ENCODE results near the gene DMTF1. TPM values are rescaled to one million over a fixed set of nuclear protein-coding genes. Genes with fewer than 3 reads are reported as not detected.
A peak's percentile ranks its signal among the peaks of the same experiment; 100 is the strongest.

DMTF1 gene
- total RNA-seq, 2 donors from 2014 or later = 129 to 152 TPM

DNA sequence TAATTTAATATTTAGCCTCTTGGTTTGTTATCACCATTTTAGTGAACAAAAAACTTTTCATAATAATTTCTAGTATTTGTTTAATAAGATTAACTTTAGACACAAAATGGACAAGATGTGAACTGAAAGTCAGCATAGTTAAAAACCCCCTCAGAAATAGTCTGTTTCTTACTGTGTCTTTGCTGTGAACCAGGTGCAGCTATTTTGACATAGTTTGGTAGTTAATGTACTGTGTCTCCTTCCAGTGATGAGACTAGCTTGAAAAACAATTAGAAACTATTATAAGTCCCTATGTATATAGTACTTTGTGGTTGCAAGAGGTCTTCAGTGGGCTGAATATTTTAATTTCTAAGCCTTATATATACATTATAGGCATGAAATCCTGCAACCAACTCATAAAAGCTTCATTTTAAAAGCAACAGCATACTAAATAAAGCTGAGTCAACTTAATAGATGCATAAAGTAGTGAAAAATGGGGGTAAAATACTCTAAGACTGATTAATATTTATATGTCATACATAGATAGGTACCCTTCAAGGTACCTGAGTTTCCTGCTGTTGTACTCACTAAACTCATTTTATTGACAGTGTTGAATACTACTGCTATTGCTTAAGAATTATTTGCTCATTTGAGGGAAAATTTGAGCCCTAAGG is 19.2 kb downstream of the DMTF1 start:
- TF ChIP-seq, protein P1, sequence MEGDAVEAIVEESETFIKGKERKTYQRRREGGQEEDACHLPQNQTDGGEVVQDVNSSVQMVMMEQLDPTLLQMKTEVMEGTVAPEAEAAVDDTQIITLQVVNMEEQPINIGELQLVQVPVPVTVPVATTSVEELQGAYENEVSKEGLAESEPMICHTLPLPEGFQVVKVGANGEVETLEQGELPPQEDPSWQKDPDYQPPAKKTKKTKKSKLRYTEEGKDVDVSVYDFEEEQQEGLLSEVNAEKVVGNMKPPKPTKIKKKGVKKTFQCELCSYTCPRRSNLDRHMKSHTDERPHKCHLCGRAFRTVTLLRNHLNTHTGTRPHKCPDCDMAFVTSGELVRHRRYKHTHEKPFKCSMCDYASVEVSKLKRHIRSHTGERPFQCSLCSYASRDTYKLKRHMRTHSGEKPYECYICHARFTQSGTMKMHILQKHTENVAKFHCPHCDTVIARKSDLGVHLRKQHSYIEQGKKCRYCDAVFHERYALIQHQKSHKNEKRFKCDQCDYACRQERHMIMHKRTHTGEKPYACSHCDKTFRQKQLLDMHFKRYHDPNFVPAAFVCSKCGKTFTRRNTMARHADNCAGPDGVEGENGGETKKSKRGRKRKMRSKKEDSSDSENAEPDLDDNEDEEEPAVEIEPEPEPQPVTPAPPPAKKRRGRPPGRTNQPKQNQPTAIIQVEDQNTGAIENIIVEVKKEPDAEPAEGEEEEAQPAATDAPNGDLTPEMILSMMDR (conservative IDR thresholded peaks at IDR 0.05) = no peak
- Histone ChIP-seq H3K27me3 (ENCODE audit: control insufficient read depth, insufficient read depth, low read length, poor library complexity, severe bottlenecking) (no peaks in the 10 kb centered on the region), H3K27ac (ENCODE audit: low read depth, low read length) (no peak overlapping the region), H3K36me3 (ENCODE audit: control insufficient read depth, insufficient read depth, low read length) (peaks cover 100% of the 10 kb centered on the region), H3K4me3 (ENCODE audit: low read length) (no peak overlapping the region), H3K9me3 (ENCODE audit: control insufficient read depth, low read length) (no peaks in the 10 kb centered on the region), H3K9ac (ENCODE audit: extremely low read depth, low read length, poor library complexity, severe bottlenecking) (no peak overlapping the region), H3K4me1 (ENCODE audit: control insufficient read depth, insufficient read depth, low read length) (peaks cover 11% of the 10 kb centered on the region)
- Mint-ChIP-seq H3K27me3 (ENCODE audit: insufficient read depth) (no peaks in the 10 kb centered on the region), H3K4me1 (peaks cover 7% of the 10 kb centered on the region), H3K4me3 (no peak overlapping the region), H3K9me3 (no peaks in the 10 kb centered on the region), H3K27ac (no peak overlapping the region), H3K36me3 (ENCODE audit: low read depth) (peaks cover 73% of the 10 kb centered on the region)
- no peak for DNase-seq

DNA sequence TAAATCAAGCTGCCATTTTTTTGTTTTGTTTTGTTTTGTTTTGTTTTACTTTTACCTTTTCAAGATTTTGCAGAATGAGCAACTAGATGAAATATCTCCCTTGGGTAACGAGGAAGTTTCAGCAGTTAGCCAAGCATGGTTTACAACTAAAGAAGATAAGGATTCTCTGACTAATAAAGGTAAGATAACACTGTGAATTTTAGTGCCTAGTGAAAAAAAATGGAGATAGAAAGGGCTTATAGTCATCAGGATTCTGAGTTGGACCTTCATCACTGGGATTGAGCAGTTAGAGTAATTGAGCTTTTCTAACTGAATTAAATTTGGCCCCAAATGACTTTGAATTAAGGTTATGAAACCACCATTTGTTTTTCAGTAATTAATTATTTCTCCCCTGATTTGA is 21.2 kb downstream of the DMTF1 start:
- WGBS, 2 experiments (ENCODE audit: insufficient coverage in 1 of 2, insufficient read length in 1 of 2) = 86 to 89% methylated on average over 1 of the region's 1 CpG
- no peak overlapping the region for H3K27ac Mint-ChIP-seq
- Histone ChIP-seq H3K4me3 (ENCODE audit: low read length) (peak overlapping the region; percentile 13), H3K27me3 (ENCODE audit: control insufficient read depth, insufficient read depth, low read length, poor library complexity, severe bottlenecking) (no peaks in the 10 kb centered on the region), H3K36me3 (ENCODE audit: control insufficient read depth, insufficient read depth, low read length) (peaks cover 100% of the 10 kb centered on the region), H3K27ac (ENCODE audit: low read depth, low read length) (no peak overlapping the region), H3K4me1 (ENCODE audit: control insufficient read depth, insufficient read depth, low read length) (peaks cover 11% of the 10 kb centered on the region), H3K9me3 (ENCODE audit: control insufficient read depth, low read length) (no peaks in the 10 kb centered on the region), H3K9ac (ENCODE audit: extremely low read depth, low read length, poor library complexity, severe bottlenecking) (no peak overlapping the region)
- TF ChIP-seq, protein P1 (conservative IDR thresholded peaks at IDR 0.05) = no peak
- H3K9me3 Mint-ChIP-seq = no peaks in the 10 kb centered on the region
- H3K4me3 Mint-ChIP-seq = no peak overlapping the region
- peaks cover 7% of the 10 kb centered on the region for H3K4me1 Mint-ChIP-seq
- no peak for DNase-seq
- no peaks in the 10 kb centered on the region for H3K27me3 Mint-ChIP-seq (ENCODE audit: insufficient read depth)
- peaks cover 71% of the 10 kb centered on the region for H3K36me3 Mint-ChIP-seq (ENCODE audit: low read depth)

DNA sequence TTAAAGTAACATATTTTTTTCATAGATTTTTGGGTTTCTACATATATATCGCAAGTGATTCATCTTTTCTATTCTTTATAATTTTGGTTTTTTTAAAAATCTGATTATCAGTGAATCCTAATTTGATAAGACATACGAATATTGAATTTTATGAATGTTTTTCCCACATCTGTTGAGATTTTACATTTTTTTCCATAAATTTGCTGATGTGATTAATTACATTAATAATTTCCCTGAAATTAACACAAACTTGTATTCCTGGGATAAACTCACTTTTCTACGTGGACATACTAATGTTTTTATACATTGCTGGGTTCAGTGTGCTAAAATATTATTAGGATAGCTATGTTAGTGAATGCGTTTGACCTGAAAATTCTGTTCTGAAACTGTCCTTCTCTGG is 26.1 kb downstream of the DMTF1 start:
- H3K27me3 Mint-ChIP-seq (ENCODE audit: insufficient read depth) = no peaks in the 10 kb centered on the region
- Histone ChIP-seq H3K4me1 (ENCODE audit: control insufficient read depth, insufficient read depth, low read length) (peaks cover 7% of the 10 kb centered on the region), H3K9me3 (ENCODE audit: control insufficient read depth, low read length) (no peaks in the 10 kb centered on the region), H3K4me3 (ENCODE audit: low read length) (no peak overlapping the region), H3K27ac (ENCODE audit: low read depth, low read length) (no peak overlapping the region), H3K9ac (ENCODE audit: extremely low read depth, low read length, poor library complexity, severe bottlenecking) (no peak overlapping the region), H3K27me3 (ENCODE audit: control insufficient read depth, insufficient read depth, low read length, poor library complexity, severe bottlenecking) (no peaks in the 10 kb centered on the region), H3K36me3 (ENCODE audit: control insufficient read depth, insufficient read depth, low read length) (peaks cover 98% of the 10 kb centered on the region)
- H3K4me3 Mint-ChIP-seq = no peak overlapping the region
- TF ChIP-seq, protein P1 (conservative IDR thresholded peaks at IDR 0.05) = no peak
- H3K36me3 Mint-ChIP-seq (ENCODE audit: low read depth) = peaks cover 68% of the 10 kb centered on the region
- peaks cover 7% of the 10 kb centered on the region for H3K4me1 Mint-ChIP-seq
- no peak overlapping the region for H3K27ac Mint-ChIP-seq
- no peak for DNase-seq
- WGBS, 2 experiments (ENCODE audit: insufficient coverage in 1 of 2, insufficient read length in 1 of 2) = 92 to 100% methylated on average over 1 to 2 of the region's 4 CpGs
- no peaks in the 10 kb centered on the region for H3K9me3 Mint-ChIP-seq

Data from endodermal cell (in vitro differentiated cells).